ENCODE results near the gene KRTAP19-7.

KRTAP19-7 gene, protein sequence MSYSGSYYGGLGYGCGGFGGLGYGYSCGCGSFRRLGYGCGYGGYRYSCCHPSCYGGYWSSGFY

DNA sequence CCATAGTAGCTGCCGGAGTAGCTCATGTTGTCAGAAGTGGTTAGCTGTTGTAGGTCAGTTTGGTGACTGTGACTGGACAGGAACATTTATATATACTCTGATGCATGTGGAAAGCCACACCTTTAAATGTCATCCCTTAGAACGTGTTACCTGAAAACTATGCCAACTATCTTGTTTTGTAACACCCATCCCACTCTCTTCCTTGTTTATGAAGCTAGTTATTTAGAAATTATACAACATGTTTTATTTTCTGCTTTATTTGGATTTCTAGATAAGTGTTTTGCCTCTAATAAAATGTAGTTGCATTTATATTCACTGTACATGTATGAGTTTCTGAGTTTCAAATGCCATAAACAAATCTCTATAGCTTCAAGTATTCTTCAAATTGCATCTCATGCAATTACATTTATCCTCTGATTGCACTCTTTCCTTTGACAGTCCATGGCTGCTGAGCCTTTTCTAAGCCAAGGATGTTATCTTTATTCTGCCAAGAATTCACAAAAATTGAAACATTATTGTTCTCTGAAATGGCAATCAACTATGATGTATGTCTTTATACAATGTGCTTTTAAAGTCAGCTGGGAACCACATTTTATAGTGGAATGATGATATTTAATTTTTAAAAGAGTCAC, at the start of gene KRTAP19-7:
Gene KRTAP19-7 (minus strand): TSS at position 51 of the 632 bp plus-strand sequence. CDS start 25 bp downstream, at position 26.
- no peak for DNase-seq

DNA sequence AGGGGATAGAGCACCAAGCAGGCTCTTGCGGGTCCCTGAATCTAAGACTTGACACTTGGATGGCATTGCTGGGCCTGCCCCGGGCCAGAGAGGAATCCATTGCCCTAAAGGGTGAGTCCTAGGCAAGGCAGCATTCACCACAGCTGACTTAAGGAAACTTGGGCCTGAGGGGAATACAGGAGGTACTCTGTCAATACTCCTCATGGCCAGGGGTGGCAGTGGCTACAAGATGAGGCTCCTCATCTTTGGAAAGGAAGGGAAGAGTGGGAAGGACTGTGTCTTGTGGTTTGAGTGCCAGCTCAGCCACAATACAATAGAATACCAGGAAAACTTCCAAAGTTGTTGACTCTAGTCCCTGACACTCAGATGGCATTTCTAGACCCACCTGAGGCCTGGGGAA, 44.9 kb upstream of the KRTAP19-7 start:
- DNase-seq, result no peak

DNA sequence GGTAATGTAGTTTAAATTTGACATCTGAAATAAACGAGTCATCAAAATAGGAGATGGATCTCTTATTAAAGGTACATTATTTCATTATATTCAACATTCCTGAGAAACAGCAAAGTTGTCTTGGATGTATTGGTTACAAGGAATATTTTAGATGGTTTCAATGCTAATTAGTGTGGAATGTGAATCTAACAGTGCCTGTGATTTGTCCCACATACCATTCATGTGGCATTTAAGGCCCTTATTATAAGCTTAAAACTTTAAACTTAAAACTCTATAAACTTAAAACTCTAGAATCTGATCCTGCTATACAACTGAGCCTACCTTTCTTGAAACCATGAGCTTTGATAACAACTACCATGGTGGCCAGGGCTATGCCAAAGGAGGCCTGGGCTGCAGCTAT, 39.7 kb upstream of the KRTAP19-7 start, which contains the start of gene KRTAP22-1:
Gene KRTAP22-1 (plus strand): TSS at position 301 of the 400 bp plus-strand sequence.
- no peak for DNase-seq

DNA sequence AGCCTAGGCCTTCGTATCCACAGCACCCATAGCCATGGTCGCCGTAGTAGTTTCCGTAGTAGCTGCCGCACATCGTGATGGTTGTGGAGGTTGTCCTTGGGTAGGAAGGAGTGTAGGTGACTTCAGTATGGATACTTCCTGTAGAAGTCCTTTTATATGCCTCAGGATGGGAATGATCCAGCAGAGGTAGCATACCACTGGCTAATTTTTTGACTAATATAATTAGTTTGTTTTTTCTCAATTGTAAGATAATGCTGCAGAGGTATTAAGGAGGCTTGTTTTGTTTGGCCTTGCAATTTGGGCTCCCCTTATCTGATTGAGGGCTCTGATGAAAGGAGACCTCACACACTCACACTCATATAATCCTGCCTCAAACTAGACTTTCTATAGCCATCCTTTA, 37.7 kb upstream of the KRTAP19-7 start, which contains the start of gene KRTAP6-2:
Gene KRTAP6-2 (minus strand): TSS at position 101 of the 400 bp plus-strand sequence. CDS start 28 bp downstream, at position 73.
- no peak for DNase-seq

DNA sequence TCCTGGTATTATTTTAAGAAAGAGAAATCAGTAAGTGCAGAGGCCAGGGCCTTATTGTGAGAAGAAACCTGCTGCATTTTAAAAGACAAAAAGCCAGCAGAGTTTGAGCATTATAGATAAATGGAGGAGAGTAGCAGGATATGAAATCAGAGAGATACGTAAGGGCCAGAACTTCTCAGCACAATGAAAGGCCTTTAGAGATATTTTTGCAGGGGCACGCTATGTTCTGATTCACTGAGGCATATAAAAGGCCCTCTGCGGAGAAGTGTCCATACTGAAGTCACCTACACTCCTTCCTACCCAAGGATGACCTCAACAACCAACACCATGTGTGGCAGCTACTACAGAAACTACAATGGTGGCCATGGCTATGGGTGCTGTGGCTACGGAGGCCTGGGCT, 31.0 kb upstream of the KRTAP19-7 start, which contains the start of gene KRTAP6-3:
Gene KRTAP6-3 (plus strand): TSS at position 301 of the 400 bp plus-strand sequence. CDS start 6 bp downstream, at position 307.
- DNase-seq, result no peak

DNA sequence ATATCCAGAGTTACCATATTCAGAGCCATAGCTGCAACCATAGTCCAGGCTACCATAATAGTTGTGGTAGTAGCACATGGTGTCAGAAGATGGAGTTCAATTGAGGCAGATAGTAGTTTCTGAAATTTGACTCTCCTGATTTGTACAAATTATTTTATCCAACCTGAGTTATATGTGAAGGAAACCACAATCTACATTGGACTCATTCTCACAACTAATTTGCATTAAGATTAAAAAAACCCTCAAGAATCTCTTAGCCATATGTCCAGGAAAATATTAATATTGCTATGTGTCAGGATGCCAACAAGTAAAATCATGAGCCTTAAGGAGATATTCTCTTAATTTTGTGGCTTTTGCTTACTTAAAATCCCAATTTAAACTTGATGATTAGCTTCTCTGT, 29.2 kb upstream of the KRTAP19-7 start, which contains the start of gene KRTAP22-2:
Gene KRTAP22-2 (minus strand): TSS at position 101 of the 400 bp plus-strand sequence.
- DNase-seq, result no peak

GRCh38 chr21:30582870-30583269, 21.8 kb upstream of the KRTAP19-7 start:
- DNase-seq, result no peak

GRCh38 chr21:30580132-30580531, 19.0 kb upstream of the KRTAP19-7 start:
- no peak for DNase-seq

GRCh38 chr21:30579346-30579745, 18.2 kb upstream of the KRTAP19-7 start:
- DNase-seq, result no peak

DNA sequence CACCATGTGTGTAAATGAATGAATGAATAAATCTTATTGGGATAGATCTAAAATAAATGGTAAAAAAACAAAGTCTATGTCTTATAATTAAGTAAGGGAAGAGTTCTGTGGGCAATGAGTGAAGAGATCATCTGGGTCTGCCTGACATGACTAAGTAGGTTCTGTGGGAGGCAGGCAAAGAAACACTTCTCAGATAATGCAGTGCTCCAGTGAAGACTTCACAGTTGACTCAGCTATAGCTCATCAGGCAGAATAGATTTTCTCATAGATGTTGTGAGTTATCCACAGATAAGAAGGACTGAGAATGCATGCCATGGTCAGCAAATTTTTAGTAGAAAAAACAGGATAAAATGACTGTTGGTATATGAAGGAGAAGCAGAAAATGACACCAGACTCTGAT, 16.7 kb upstream of the KRTAP19-7 start:
- no peak for DNase-seq

GRCh38 chr21:30567617-30568016, 6.5 kb upstream of the KRTAP19-7 start:
- no peak for DNase-seq

- no peak for DNase-seq
Observed at GRCh38 chr21:30563630-30564029, 2.5 kb upstream of the KRTAP19-7 start.

DNA sequence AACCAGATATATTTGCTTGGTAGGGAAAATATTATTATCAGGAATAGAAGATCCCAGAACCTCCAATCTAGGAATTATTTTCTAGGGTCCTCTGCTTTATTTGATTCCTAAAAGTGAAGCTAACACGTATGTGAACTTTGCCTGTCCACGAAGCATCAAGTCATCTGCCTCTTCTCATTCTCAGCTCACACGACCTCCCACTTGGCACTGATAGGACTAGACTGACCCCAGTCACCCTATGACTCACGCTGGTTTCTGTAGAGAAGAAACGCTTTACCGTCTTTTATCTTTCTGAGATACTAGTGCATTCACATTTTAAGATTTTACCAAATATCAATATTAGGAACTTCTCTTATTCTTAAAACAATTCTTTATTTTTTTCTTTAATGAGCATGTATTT, 2.0 kb upstream of the KRTAP19-7 start:
- no peak for DNase-seq

DNA sequence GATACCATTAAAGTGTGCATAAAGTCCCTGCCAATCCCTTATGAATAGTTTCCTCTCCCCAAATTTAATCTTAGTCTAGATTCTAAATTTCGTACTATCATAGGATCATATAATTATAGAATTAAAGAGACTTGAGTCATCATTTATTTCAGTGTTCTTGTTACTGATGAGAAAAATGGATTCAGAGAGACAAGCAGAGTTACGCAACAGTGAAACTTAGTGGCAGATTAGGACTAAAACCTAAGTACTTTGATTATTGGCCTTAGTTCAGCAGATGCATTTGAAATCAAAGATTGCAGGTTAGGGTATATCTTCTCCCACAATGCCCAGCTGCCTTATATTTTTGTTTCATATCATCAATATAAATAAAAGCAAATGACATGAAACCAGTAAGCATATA, 843 bp upstream of the KRTAP19-7 start:
- DNase-seq, result no peak

- no peak for DNase-seq
Observed at GRCh38 chr21:30555095-30555494, 6.0 kb downstream of the KRTAP19-7 start.

DNA sequence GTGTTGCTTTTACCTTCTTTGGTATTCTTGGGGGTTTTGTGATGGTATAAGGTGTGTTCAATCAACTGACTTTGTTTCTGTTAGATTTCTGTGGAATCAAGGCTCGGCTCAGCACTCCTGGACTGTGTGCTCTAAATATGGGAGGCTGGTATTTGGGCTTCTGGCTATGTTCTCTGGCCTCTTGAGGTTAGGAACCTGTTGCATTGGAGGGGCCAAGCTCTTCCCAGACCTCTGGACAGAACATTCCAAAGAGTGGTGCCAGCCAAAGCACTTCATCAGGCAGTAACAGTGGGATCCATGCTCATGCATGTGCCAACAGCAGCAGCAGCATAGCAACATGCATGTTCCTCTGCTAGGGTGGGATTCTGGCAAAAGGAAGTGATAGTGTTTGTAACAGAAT, 8.3 kb downstream of the KRTAP19-7 start:
- DNase-seq, result no peak

- DNase-seq, result no peak
Observed at GRCh38 chr21:30541764-30542163, 19.4 kb downstream of the KRTAP19-7 start, which contains the start of gene KRTAP19-6. Gene KRTAP19-6, minus strand, starts transcription at chr21:30541864. Its CDS starts 31 bp downstream, at chr21:30541833.

- no peak for DNase-seq
Observed at GRCh38 chr21:30518876-30519275, 42.2 kb downstream of the KRTAP19-7 start.

- no peak for DNase-seq
Observed at GRCh38 chr21:30515681-30516080, 45.4 kb downstream of the KRTAP19-7 start.
